ENCODE measurements around the gene CMIP.
"Not testable (repeated sequence)": the region's sequence is repeated elsewhere in the genome, so short reads cannot be mapped to it uniquely, and the experiment has no call there.

Gene CMIP

GRCh38 chr16:81572386-81573144 lies 128.0 kb downstream of the CMIP start:
- no peak for DNase-seq

GRCh38 chr16:81573533-81574020 lies 129.0 kb downstream of the CMIP start:
- DNase-seq, result no peak

GRCh38 chr16:81574168-81574567 lies 129.6 kb downstream of the CMIP start:
- no peak for DNase-seq

- no peak for DNase-seq
Measured at GRCh38 chr16:81575307-81575706, 130.7 kb downstream of the CMIP start.

- no peak for DNase-seq
Measured at GRCh38 chr16:81575834-81576233, 131.2 kb downstream of the CMIP start.

GRCh38 chr16:81576696-81577095 lies 132.1 kb downstream of the CMIP start:
- no peak for DNase-seq

GRCh38 chr16:81577272-81577671 lies 132.7 kb downstream of the CMIP start:
- not testable (repeated sequence) for DNase-seq

GRCh38 chr16:81578076-81578475 lies 133.5 kb downstream of the CMIP start:
- no peak for DNase-seq

GRCh38 chr16:81578636-81579413 lies 134.2 kb downstream of the CMIP start:
- no peak for DNase-seq

- no peak for DNase-seq
Measured at GRCh38 chr16:81581107-81581506, 136.5 kb downstream of the CMIP start.

- no peak for DNase-seq
Measured at GRCh38 chr16:81582655-81583441, 138.2 kb downstream of the CMIP start.

GRCh38 chr16:81583893-81584631 lies 139.5 kb downstream of the CMIP start:
- no peak for DNase-seq

GRCh38 chr16:81585785-81586184 lies 141.2 kb downstream of the CMIP start:
- DNase-seq, result no peak

GRCh38 chr16:81586417-81586816 lies 141.8 kb downstream of the CMIP start:
- no peak for DNase-seq

- DNase-seq, result no peak
Measured at GRCh38 chr16:81586977-81587625, 142.5 kb downstream of the CMIP start.

- DNase-seq, result no peak
Measured at GRCh38 chr16:81587626-81588160, 143.1 kb downstream of the CMIP start.

GRCh38 chr16:81588326-81589081 lies 143.9 kb downstream of the CMIP start:
- no peak for DNase-seq

GRCh38 chr16:81589975-81590650 lies 145.5 kb downstream of the CMIP start:
- DNase-seq, result no peak

GRCh38 chr16:81590714-81591544 lies 146.3 kb downstream of the CMIP start:
- DNase-seq, result no peak

- no peak for DNase-seq
Measured at GRCh38 chr16:81591545-81591870, 146.9 kb downstream of the CMIP start.

Measured in activated CD8-positive, alpha-beta memory T cell treated with anti-CD3 and anti-CD28 coated beads, Interleukin-2, amount 50 U/mL, for 48 hours (primary cell).